ENCODE results near the gene CRYBG1. TPM values are rescaled to one million over a fixed set of nuclear protein-coding genes. Genes with fewer than 3 reads are reported as not detected.

CRYBG1 gene
- total and polyA plus RNA-seq, 8 donors = 9.9 to 37.1 (median 14.4) TPM

- peaks cover 4 to 46% of the 10 kb centered on the region in 2 donors for H3K4me1 ChIP-seq
- no peak overlapping the region for H3K4me3 ChIP-seq
- peaks cover 0 to 8% of the 10 kb centered on the region in 2 donors for H3K27me3 ChIP-seq
- H3K9me3 ChIP-seq = no peaks in the 10 kb centered on the region
- TF ChIP-seq CTCF (IDR thresholded peaks at IDR 0.05) = no peak
- no peak for DNase-seq
- intact Hi-C loops (cut with DNase I) = loop anchor here in 1 of 2 donors (2.0 to 10.0 kb wide), 2 partner anchors 120 to 528 kb away; partner anchors contain the start of gene CD24
- peak; percentile 8 for ATAC-seq
- peak overlapping the region in 1 of 2 donors; percentile 88 for H3K27ac ChIP-seq
- no peaks in the 10 kb centered on the region for H3K36me3 ChIP-seq
Measured at GRCh38 chr6:106446983-106447382, 86.5 kb downstream of the CRYBG1 start.

- intact Hi-C loops (cut with DNase I) = loop anchor here in 1 of 2 donors (2.0 to 10.0 kb wide), 2 partner anchors 119 to 527 kb away; partner anchors contain the start of gene CD24
- H3K27ac ChIP-seq = peak overlapping the region in 1 of 2 donors; percentile 88
- no peaks in the 10 kb centered on the region for H3K27me3 ChIP-seq
- no peak overlapping the region for H3K4me3 ChIP-seq
- no peak for TF ChIP-seq CTCF (IDR thresholded peaks at IDR 0.05)
- no peaks in the 10 kb centered on the region for H3K36me3 ChIP-seq
- ATAC-seq (peak; percentile 56), DNase-seq (peak in 2 of 4 donors; percentile 59 to 81)
- no peaks in the 10 kb centered on the region for H3K9me3 ChIP-seq
- H3K4me1 ChIP-seq = peaks cover 4 to 46% of the 10 kb centered on the region in 2 donors
Measured at GRCh38 chr6:106448000-106448426, 87.5 kb downstream of the CRYBG1 start.

GRCh38 chr6:106450653-106451052, 90.1 kb downstream of the CRYBG1 start:
- intact Hi-C loops (cut with DNase I) = no loop called here
- DNase-seq = no peak
- peaks cover 4 to 46% of the 10 kb centered on the region in 2 donors for H3K4me1 ChIP-seq
- no peak for ATAC-seq
- TF ChIP-seq CTCF (IDR thresholded peaks at IDR 0.05) = no peak
- peak overlapping the region in 1 of 2 donors; percentile 88 for H3K27ac ChIP-seq
- no peak overlapping the region for H3K4me3 ChIP-seq
- H3K36me3 ChIP-seq = no peaks in the 10 kb centered on the region
- no peaks in the 10 kb centered on the region for H3K27me3 ChIP-seq
- no peaks in the 10 kb centered on the region for H3K9me3 ChIP-seq

- H3K27me3 ChIP-seq = no peaks in the 10 kb centered on the region
- H3K27ac ChIP-seq = peak overlapping the region in 1 of 2 donors; percentile 88
- no peak overlapping the region for H3K4me3 ChIP-seq
- no peak for DNase-seq
- no peaks in the 10 kb centered on the region for H3K36me3 ChIP-seq
- no peaks in the 10 kb centered on the region for H3K9me3 ChIP-seq
- H3K4me1 ChIP-seq = peaks cover 4 to 46% of the 10 kb centered on the region in 2 donors
- ATAC-seq = no peak
- intact Hi-C loops (cut with DNase I) = no loop called here
- no peak for TF ChIP-seq CTCF (IDR thresholded peaks at IDR 0.05)
Measured at GRCh38 chr6:106451439-106451838, 90.9 kb downstream of the CRYBG1 start.

GRCh38 chr6:106452628-106453027, 92.1 kb downstream of the CRYBG1 start:
- no peaks in the 10 kb centered on the region for H3K36me3 ChIP-seq
- no peak for ATAC-seq

More at GRCh38 chr6:106452628-106453027, 92.1 kb downstream of the CRYBG1 start:
- no peak for TF ChIP-seq CTCF (IDR thresholded peaks at IDR 0.05)
- H3K27ac ChIP-seq = no peak overlapping the region
- intact Hi-C loops (cut with DNase I) = no loop called here
- H3K4me3 ChIP-seq = no peak overlapping the region
- H3K27me3 ChIP-seq = no peaks in the 10 kb centered on the region
- H3K4me1 ChIP-seq = peaks cover 4 to 40% of the 10 kb centered on the region in 2 donors
- no peak for DNase-seq
- no peaks in the 10 kb centered on the region for H3K9me3 ChIP-seq

Data from left lung (tissue), 10 donors.